Urinary bladder (tissue), 4 donors: ENCODE results near the gene TCIRG1. TPM values are rescaled to one million over a fixed set of nuclear protein-coding genes. Genes with fewer than 3 reads are reported as not detected.
"Not testable (repeated sequence)": the region's sequence is repeated elsewhere in the genome, so short reads cannot be mapped to it uniquely, and the experiment has no call there.

Experiments
- DNase-seq: peaks from one replicate; pipeline ENCODE4 v3.0.0-alpha.2; 2015; ENCODE audit errors: extremely low spot score
- H3K27ac ChIP-seq: one replicate; pipeline ENCODE4 v1.5.1; 2013; ENCODE audit warnings: low read depth, mild to moderate bottlenecking, moderate library complexity
- H3K36me3 ChIP-seq: one replicate; pipeline ENCODE4 v1.6.1; 2013; ENCODE audit warnings: mild to moderate bottlenecking, moderate library complexity; ENCODE audit not compliant: insufficient read depth
- H3K4me1 ChIP-seq: one replicate; pipeline ENCODE4 v1.6.1; 2013; ENCODE audit warnings: mild to moderate bottlenecking, moderate library complexity; ENCODE audit not compliant: insufficient read depth
- H3K4me3 ChIP-seq: one replicate; pipeline ENCODE4 v1.5.1; 2013; ENCODE audit warnings: low read depth, low read length
- WGBS: extraction: QIAGEN DNeasy Blood & Tissue Kit; methylation state at CpG from one replicate; pipeline ENCODE4 v1.1.7; 2013; 5-methylcytosine and 5-hydroxymethylcytosine counted together
- polyA plus RNA-seq: library from polyadenylated mRNA; stranded (reverse); fragments of 200-250 nt; gene quantifications from one replicate; pipeline ENCODE4 v1.2.3, GENCODE V29; 2013
- total RNA-seq: library from RNA; depleted of rRNA; stranded (reverse); fragments of >200 nt; gene quantifications from one replicate; pipeline ENCODE4 v1.2.3, GENCODE V29; 2014
- donor health status: healthy with polysubstance abuse.
- donor health status: healthy.

TCIRG1 gene
- total RNA-seq (43.4 TPM), polyA plus RNA-seq (108 TPM)

DNA sequence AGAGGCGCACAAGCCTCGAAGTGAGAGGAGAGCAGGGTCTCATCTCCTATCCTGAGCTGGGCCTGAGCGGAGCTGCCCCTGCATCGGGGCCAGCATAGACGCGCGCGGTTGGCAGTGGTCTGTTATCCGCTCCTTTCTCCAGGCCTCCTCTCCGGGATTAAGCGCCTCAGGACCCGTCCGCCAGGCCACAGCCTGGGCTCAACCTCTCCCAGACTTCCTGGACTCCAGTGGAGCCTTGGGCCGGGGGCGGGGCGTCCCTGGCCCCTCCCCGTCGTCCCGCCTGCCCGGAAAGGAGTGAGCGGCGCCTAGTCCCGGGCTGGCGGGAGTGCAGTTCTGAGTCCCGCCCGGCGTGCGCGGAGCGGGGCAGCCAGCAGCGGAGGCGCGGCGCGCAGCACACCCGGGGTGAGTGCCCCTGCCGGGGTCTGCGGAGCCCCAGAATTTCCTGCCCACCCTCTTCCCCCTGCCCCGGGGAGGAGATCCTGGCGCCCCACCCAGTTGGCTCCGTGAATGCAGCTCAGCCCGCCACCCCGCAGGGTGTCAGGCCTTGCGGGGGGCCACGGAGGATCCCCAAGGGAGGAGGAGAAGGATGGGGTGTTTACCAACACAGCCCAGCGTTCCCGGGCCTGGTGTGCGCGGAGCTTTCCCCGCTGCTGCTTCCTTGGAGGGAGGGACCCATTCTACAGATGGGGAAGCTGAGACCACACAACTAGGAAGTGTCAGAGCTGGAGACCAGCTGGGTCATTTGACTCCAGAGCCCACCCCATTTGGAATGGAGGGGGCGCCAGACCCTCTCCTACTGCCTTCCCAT, at the start of gene TCIRG1:
Gene TCIRG1, plus strand, starts transcription at position 308 of the 808 bp plus-strand sequence. CDS start 2,247 bp downstream, outside the sequence.
- 3% methylated on average over 51 of the region's 51 CpGs for WGBS
- no peaks in the 10 kb centered on the region for H3K36me3 ChIP-seq
- peak within 1 kb of the TSS; percentile 88 for H3K27ac ChIP-seq
- no peak for DNase-seq
- H3K4me3 ChIP-seq: peak within 1 kb of the TSS; percentile 70
- H3K4me1 ChIP-seq: no peaks in the 10 kb centered on the region

DNA sequence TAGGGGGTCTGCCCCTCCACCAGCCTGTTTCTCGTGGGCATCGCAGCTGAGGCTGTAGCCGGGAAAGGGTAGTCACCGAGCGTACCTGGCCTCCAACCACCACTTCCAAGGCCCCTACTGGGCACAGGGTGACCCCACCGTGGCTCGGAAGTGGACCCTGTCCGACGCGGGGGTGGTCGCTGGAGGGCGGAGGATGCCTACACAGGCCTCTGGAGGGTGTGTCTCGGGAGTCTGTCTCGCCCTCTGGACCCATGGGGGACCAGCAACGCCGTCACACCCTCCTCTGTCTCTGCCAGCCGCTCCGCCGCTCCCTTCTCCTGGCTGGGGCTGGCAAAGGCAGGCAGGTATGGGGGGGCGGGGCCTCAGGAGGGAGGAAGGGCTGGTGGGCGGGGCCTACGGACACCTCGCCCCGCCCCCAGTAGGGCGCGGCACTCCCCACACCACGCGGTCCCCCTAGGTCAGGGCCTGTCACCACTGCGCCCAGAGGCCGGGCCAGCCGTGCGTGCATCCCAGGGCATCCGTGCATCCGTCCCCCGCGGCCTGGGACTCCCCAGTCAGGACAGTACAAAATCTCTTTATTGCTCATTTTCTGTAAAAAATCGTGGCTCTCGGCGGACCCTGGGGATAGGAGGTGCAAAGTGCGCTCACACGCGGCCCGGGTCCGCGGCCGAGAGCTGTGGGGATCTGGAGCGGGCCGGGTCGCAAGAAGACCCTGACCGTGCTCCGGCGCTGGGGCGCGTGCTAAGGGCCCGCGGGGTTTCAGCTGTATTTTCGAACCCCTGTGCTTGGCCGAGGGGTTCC, 48.1 kb upstream of the TCIRG1 start:
- H3K27ac ChIP-seq, H3K4me3 ChIP-seq, H3K36me3 ChIP-seq, H3K4me1 ChIP-seq, DNase-seq: not testable (repeated sequence)
- WGBS: 16% methylated on average over 49 of the region's 58 CpGs

DNA sequence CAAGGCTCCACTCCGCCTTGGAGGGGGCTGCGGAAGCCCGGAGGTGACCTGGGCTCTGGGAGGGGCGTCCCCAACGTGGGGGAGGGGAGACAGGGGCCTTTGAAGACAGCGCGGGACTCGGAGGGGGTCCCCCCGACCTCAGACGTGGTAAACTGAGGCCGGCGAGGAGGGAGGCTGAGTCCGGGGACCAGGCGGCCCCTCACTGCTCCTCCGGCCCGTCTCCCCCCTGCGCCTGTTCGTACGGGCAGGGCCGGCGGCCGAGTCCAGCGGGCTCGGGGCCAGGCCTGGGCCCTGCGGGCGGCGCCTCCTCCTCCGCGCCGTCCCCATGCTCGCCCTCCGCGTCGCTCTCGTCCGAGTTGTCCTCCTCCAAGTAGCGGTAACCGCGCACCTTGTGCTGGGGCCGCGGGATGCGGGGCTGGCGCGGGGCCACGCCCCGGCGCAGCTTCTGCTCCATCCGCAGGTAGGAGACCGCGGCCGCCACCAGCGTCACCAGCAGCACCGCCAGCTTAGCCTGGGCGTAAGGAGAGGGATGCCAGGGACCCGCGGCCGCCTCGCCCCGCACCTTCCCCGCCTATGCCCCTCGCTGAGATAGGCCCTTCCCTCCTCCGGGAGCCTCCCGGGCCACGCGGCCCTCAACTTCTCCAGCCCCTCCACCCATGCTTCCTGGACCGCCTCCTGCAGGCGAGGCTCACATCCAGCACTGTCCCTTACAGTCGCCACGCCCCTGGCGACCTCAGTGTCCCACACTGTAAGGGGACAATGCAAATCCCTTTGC, 47.3 kb upstream of the TCIRG1 start:
- not testable (repeated sequence) for H3K36me3 ChIP-seq, H3K4me1 ChIP-seq, DNase-seq, H3K4me3 ChIP-seq, H3K27ac ChIP-seq
- 20% methylated on average over 57 of the region's 70 CpGs for WGBS

- not testable (repeated sequence) for DNase-seq, H3K27ac ChIP-seq, H3K4me3 ChIP-seq, H3K36me3 ChIP-seq, H3K4me1 ChIP-seq
- 45% methylated on average over 12 of the region's 12 CpGs for WGBS
Measured at GRCh38 chr11:67993821-67994220, 45.0 kb upstream of the TCIRG1 start.

GRCh38 chr11:67994387-67994786, 44.4 kb upstream of the TCIRG1 start:
- not testable (repeated sequence) for H3K4me3 ChIP-seq, H3K4me1 ChIP-seq, DNase-seq, H3K27ac ChIP-seq, H3K36me3 ChIP-seq
- 95% methylated on average over 5 of the region's 5 CpGs for WGBS

DNA sequence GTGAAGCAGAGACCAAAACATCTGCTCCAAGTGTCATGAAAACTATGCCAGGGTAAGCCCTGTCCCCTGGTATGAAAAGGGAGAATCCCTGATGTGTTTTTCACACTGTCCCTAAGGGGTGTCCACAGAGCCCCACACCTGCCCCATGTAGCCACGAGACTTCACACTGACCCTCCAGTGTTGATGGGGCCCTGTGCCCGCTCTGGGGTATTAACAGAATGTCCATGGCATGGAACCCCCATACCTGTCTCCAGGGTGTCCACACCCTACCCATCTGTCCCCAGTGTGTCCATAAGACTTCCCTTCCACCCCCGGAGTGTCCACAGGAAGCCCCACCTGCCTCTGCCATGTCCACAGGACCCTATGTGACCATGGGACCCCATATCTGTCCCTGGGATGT, 43.7 kb upstream of the TCIRG1 start:
- WGBS: 99% methylated on average over 3 of the region's 3 CpGs
- H3K4me1 ChIP-seq, H3K27ac ChIP-seq, H3K4me3 ChIP-seq, DNase-seq, H3K36me3 ChIP-seq: not testable (repeated sequence)

GRCh38 chr11:67995579-67995978, 43.2 kb upstream of the TCIRG1 start:
- H3K36me3 ChIP-seq, H3K4me3 ChIP-seq, DNase-seq, H3K27ac ChIP-seq, H3K4me1 ChIP-seq: not testable (repeated sequence)
- 80% methylated on average over 14 of the region's 14 CpGs for WGBS

DNA sequence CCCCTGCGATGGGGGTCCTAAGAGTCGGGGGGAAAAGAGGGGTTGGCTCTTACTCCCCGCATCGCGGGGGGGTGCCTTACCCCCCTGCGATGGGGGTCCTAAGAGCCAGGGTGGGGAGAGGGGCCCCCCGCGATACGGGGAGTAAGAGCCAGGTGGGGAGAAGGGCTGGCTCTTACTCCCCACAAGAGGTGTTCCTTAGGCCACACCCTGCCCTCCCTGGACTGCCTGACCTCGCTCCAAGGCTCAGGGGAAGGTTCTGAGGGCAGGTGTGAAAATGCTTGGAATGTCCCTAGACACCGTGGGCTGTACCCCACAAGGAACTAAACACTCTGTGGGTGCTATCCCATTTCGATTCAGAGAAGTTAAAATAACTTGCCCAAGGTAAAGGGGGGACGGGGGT, 42.8 kb upstream of the TCIRG1 start:
- WGBS: 91% methylated on average over 13 of the region's 13 CpGs
- no peak for DNase-seq
- Histone ChIP-seq H3K36me3 (no peaks in the 10 kb centered on the region), H3K4me1 (no peaks in the 10 kb centered on the region), H3K4me3 (no peak overlapping the region), H3K27ac (no peak overlapping the region)

- no peak overlapping the region for H3K4me3 ChIP-seq
- no peak overlapping the region for H3K27ac ChIP-seq
- no peak for DNase-seq
- no peaks in the 10 kb centered on the region for H3K4me1 ChIP-seq
- H3K36me3 ChIP-seq: no peaks in the 10 kb centered on the region
- WGBS: 59% methylated on average over 41 of the region's 41 CpGs
Measured at GRCh38 chr11:67996622-67997474, 42.0 kb upstream of the TCIRG1 start.

GRCh38 chr11:67997475-67997921, 41.3 kb upstream of the TCIRG1 start:
- no peaks in the 10 kb centered on the region for H3K36me3 ChIP-seq
- WGBS: 92% methylated on average over 29 of the region's 29 CpGs
- H3K4me1 ChIP-seq: no peaks in the 10 kb centered on the region
- no peak for DNase-seq
- no peak overlapping the region for H3K27ac ChIP-seq
- no peak overlapping the region for H3K4me3 ChIP-seq

GRCh38 chr11:67998150-67999045, 40.4 kb upstream of the TCIRG1 start:
- Histone ChIP-seq H3K4me1 (no peaks in the 10 kb centered on the region), H3K36me3 (no peaks in the 10 kb centered on the region), H3K4me3 (no peak overlapping the region), H3K27ac (no peak overlapping the region)
- no peak for DNase-seq
- 92% methylated on average over 9 of the region's 9 CpGs for WGBS

GRCh38 chr11:67999201-67999629, 39.6 kb upstream of the TCIRG1 start:
- no peak overlapping the region for H3K27ac ChIP-seq
- DNase-seq: no peak
- 97% methylated on average over 13 of the region's 13 CpGs for WGBS
- no peaks in the 10 kb centered on the region for H3K4me1 ChIP-seq
- H3K4me3 ChIP-seq: no peak overlapping the region
- H3K36me3 ChIP-seq: no peaks in the 10 kb centered on the region
